Thyroid gland (tissue), 4 donors: ENCODE results near the gene ESR1.

ENCODE experiments used
- POLR2A ChIP-seq, 2 donors: fragments of 450-650 bp; IDR thresholded peaks; one replicate each; pipeline ENCODE4 v1.6.1; 2017; ENCODE audit warnings: antibody characterized with exemption in 2 of 2, mild to moderate bottlenecking in 2 of 2, moderate library complexity in 1 of 2
- TF ChIP-seq, protein P1 (sequence below), 6 experiments: fragments of 200-600 bp in 3 of 6; fragments of 450-650 bp in 3 of 6; sonication (generic) in 3 of 6; IDR thresholded peaks; one replicate each; pipeline ENCODE4 v1.5.1; 2016 to 2019; ENCODE audit warnings: antibody characterized with exemption in 6 of 6, mild to moderate bottlenecking in 2 of 6, inconsistent platforms in 1 of 6, moderate library complexity in 1 of 6

DNA sequence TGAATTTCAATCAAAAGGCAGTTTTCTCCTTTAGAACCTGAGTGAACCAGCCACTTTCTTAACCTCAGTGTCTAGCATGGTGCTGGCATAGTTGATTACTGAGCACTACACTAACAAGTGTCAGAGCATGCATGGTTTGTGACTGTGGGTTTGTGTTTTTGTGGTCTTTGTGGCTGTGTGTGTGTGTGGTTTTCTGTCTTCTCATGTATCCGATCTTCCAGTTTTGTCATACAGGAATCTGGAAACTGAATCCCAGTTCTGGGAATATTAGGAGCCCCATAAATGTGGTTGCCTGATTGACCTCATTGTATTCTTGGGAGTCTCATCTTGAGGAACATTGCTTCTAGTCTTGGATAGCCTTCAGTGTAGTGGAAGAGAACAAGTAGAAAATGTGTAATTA, 73.7 kb downstream of the ESR1 start:
- TF ChIP-seq, protein P1, sequence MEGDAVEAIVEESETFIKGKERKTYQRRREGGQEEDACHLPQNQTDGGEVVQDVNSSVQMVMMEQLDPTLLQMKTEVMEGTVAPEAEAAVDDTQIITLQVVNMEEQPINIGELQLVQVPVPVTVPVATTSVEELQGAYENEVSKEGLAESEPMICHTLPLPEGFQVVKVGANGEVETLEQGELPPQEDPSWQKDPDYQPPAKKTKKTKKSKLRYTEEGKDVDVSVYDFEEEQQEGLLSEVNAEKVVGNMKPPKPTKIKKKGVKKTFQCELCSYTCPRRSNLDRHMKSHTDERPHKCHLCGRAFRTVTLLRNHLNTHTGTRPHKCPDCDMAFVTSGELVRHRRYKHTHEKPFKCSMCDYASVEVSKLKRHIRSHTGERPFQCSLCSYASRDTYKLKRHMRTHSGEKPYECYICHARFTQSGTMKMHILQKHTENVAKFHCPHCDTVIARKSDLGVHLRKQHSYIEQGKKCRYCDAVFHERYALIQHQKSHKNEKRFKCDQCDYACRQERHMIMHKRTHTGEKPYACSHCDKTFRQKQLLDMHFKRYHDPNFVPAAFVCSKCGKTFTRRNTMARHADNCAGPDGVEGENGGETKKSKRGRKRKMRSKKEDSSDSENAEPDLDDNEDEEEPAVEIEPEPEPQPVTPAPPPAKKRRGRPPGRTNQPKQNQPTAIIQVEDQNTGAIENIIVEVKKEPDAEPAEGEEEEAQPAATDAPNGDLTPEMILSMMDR (IDR thresholded peaks at IDR 0.05) = no peak
- TF ChIP-seq POLR2A (IDR thresholded peaks at IDR 0.05) = no peak
